ENCODE data around the gene CLEC4G.
"Not testable (repeated sequence)": the region's sequence is repeated elsewhere in the genome, so short reads cannot be mapped to it uniquely, and the experiment has no call there.

The CLEC4G gene

GRCh38 chr19:7732045-7732444, at the start of gene CLEC4G:
TSS of gene CLEC4G (minus strand) at chr19:7732110. CDS start at chr19:7732102, 8 bp downstream.
- no peak for DNase-seq (ENCODE audit: low spot score in 2 of 2)
- no peaks in the 10 kb centered on the region for H3K4me1 ChIP-seq
- in situ Hi-C loops (cut with MboI; ENCODE audit: low sequenced_read_pairs) = no loop called here
- H3K9me3 ChIP-seq = no peaks in the 10 kb centered on the region
- H3K27me3 ChIP-seq (ENCODE audit: low read depth) = peaks cover 30% of the 10 kb centered on the region
- H3K4me3 ChIP-seq = no peak within 1 kb of the TSS
- H3K36me3 ChIP-seq (replicated peaks) = no peaks in the 10 kb centered on the region

GRCh38 chr19:7781157-7781556, 49.2 kb upstream of the CLEC4G start:
- H3K9me3 ChIP-seq = peaks cover 2% of the 10 kb centered on the region; the same call in 1 of the 2 replicates
- no peaks in the 10 kb centered on the region for H3K36me3 ChIP-seq (replicated peaks)
- H3K4me1 ChIP-seq = no peaks in the 10 kb centered on the region
- peaks cover 49% of the 10 kb centered on the region for H3K27me3 ChIP-seq (ENCODE audit: low read depth)
- H3K4me3 ChIP-seq = no peak overlapping the region
- DNase-seq (ENCODE audit: low spot score in 2 of 2) = no peak
- in situ Hi-C loops (cut with MboI; ENCODE audit: low sequenced_read_pairs) = no loop called here

GRCh38 chr19:7779631-7780486, 47.9 kb upstream of the CLEC4G start:
- Histone ChIP-seq H3K4me3 (no peak overlapping the region), H3K36me3 (replicated peaks) (no peaks in the 10 kb centered on the region), H3K9me3 (peaks cover under 1% of the 10 kb centered on the region; the same call in 1 of the 2 replicates), H3K27me3 (ENCODE audit: low read depth) (peaks cover 49% of the 10 kb centered on the region), H3K4me1 (no peaks in the 10 kb centered on the region)
- DNase-seq (ENCODE audit: low spot score in 2 of 2) = no peak
- in situ Hi-C loops (cut with MboI; ENCODE audit: low sequenced_read_pairs) = loop anchor here (5.0 kb wide), 1 partner anchor 73 kb away; no protein-coding TSS in a partner anchor

GRCh38 chr19:7778081-7778480, 46.2 kb upstream of the CLEC4G start:
- Histone ChIP-seq H3K27me3 (ENCODE audit: low read depth) (peaks cover 38% of the 10 kb centered on the region), H3K4me1 (no peaks in the 10 kb centered on the region), H3K4me3 (no peak overlapping the region), H3K9me3 (no peaks in the 10 kb centered on the region), H3K36me3 (replicated peaks) (no peaks in the 10 kb centered on the region)
- in situ Hi-C loops (cut with MboI; ENCODE audit: low sequenced_read_pairs) = loop anchor here (5.0 kb wide), 1 partner anchor 71 kb away; no protein-coding TSS in a partner anchor
- DNase-seq (ENCODE audit: low spot score in 2 of 2) = no peak

- Histone ChIP-seq H3K4me3 (no peak overlapping the region), H3K4me1 (no peaks in the 10 kb centered on the region), H3K27me3 (ENCODE audit: low read depth) (peaks cover 21% of the 10 kb centered on the region), H3K36me3 (replicated peaks) (no peaks in the 10 kb centered on the region), H3K9me3 (no peaks in the 10 kb centered on the region; the same call in 1 of the 2 replicates)
- no peak for DNase-seq (ENCODE audit: low spot score in 2 of 2)
- in situ Hi-C loops (cut with MboI; ENCODE audit: low sequenced_read_pairs) = loop anchor here (5.0 kb wide), 1 partner anchor 68 kb away; no protein-coding TSS in a partner anchor
Measured at GRCh38 chr19:7775761-7776160, 43.9 kb upstream of the CLEC4G start.

- H3K27me3 ChIP-seq (ENCODE audit: low read depth) = peaks cover 7% of the 10 kb centered on the region; the same call in 1 of the 2 replicates
- in situ Hi-C loops (cut with MboI; ENCODE audit: low sequenced_read_pairs) = no loop called here
Measured at GRCh38 chr19:7773841-7774240, 41.9 kb upstream of the CLEC4G start.

GRCh38 chr19:7772752-7773291, 40.9 kb upstream of the CLEC4G start:
- no peak for DNase-seq (ENCODE audit: low spot score in 2 of 2)
- H3K9me3 ChIP-seq = no peaks in the 10 kb centered on the region; the same call in 1 of the 2 replicates
- H3K4me1 ChIP-seq = no peaks in the 10 kb centered on the region
- H3K4me3 ChIP-seq = no peak overlapping the region
- no peaks in the 10 kb centered on the region for H3K36me3 ChIP-seq (replicated peaks)
- H3K27me3 ChIP-seq (ENCODE audit: low read depth) = peaks cover 3% of the 10 kb centered on the region; the same call in 1 of the 2 replicates
- in situ Hi-C loops (cut with MboI; ENCODE audit: low sequenced_read_pairs) = no loop called here

More at GRCh38 chr19:7773841-7774240, 41.9 kb upstream of the CLEC4G start:
- no peaks in the 10 kb centered on the region for H3K4me1 ChIP-seq
- no peak for DNase-seq (ENCODE audit: low spot score in 2 of 2)
- H3K4me3 ChIP-seq = no peak overlapping the region
- no peaks in the 10 kb centered on the region for H3K36me3 ChIP-seq (replicated peaks)
- H3K9me3 ChIP-seq = no peaks in the 10 kb centered on the region; the same call in 1 of the 2 replicates

- Histone ChIP-seq H3K36me3 (replicated peaks) (no peaks in the 10 kb centered on the region), H3K4me3 (no peak overlapping the region), H3K9me3 (no peaks in the 10 kb centered on the region; the same call in 1 of the 2 replicates), H3K27me3 (ENCODE audit: low read depth) (peaks cover 3% of the 10 kb centered on the region; the same call in 1 of the 2 replicates), H3K4me1 (no peaks in the 10 kb centered on the region)
- DNase-seq (ENCODE audit: low spot score in 2 of 2) = no peak
- in situ Hi-C loops (cut with MboI; ENCODE audit: low sequenced_read_pairs) = no loop called here
Measured at GRCh38 chr19:7771072-7771471, 39.2 kb upstream of the CLEC4G start.

GRCh38 chr19:7769171-7769570, 37.3 kb upstream of the CLEC4G start:
- Histone ChIP-seq H3K4me1 (no peaks in the 10 kb centered on the region), H3K4me3 (no peak overlapping the region), H3K9me3 (no peaks in the 10 kb centered on the region; the same call in 1 of the 2 replicates), H3K36me3 (replicated peaks) (no peaks in the 10 kb centered on the region), H3K27me3 (ENCODE audit: low read depth) (peaks cover 3% of the 10 kb centered on the region; the same call in 1 of the 2 replicates)
- DNase-seq (ENCODE audit: low spot score in 2 of 2) = no peak
- in situ Hi-C loops (cut with MboI; ENCODE audit: low sequenced_read_pairs) = no loop called here

- Histone ChIP-seq H3K9me3 (no peaks in the 10 kb centered on the region), H3K27me3 (ENCODE audit: low read depth) (peaks cover 3% of the 10 kb centered on the region; the same call in 1 of the 2 replicates), H3K4me1 (no peaks in the 10 kb centered on the region), H3K4me3 (no peak overlapping the region), H3K36me3 (replicated peaks) (no peaks in the 10 kb centered on the region)
- in situ Hi-C loops (cut with MboI; ENCODE audit: low sequenced_read_pairs) = no loop called here
- DNase-seq (ENCODE audit: low spot score in 2 of 2) = no peak
Measured at GRCh38 chr19:7767487-7767886, 35.6 kb upstream of the CLEC4G start.

- Histone ChIP-seq H3K27me3 (ENCODE audit: low read depth) (peaks cover 3% of the 10 kb centered on the region; the same call in 1 of the 2 replicates), H3K36me3 (replicated peaks) (no peaks in the 10 kb centered on the region), H3K9me3 (no peaks in the 10 kb centered on the region), H3K4me1 (no peaks in the 10 kb centered on the region), H3K4me3 (no peak overlapping the region)
- no peak for DNase-seq (ENCODE audit: low spot score in 2 of 2)
- in situ Hi-C loops (cut with MboI; ENCODE audit: low sequenced_read_pairs) = no loop called here
Measured at GRCh38 chr19:7766535-7766934, 34.6 kb upstream of the CLEC4G start.

GRCh38 chr19:7765043-7765442, 33.1 kb upstream of the CLEC4G start:
- H3K9me3 ChIP-seq; H3K4me3 ChIP-seq; H3K4me1 ChIP-seq; DNase-seq (ENCODE audit: low spot score in 2 of 2); H3K36me3 ChIP-seq (replicated peaks); in situ Hi-C loops (cut with MboI; ENCODE audit: low sequenced_read_pairs); H3K27me3 ChIP-seq (ENCODE audit: low read depth): not testable (repeated sequence)

GRCh38 chr19:7764157-7764556, 32.2 kb upstream of the CLEC4G start:
- H3K4me3 ChIP-seq; DNase-seq (ENCODE audit: low spot score in 2 of 2); H3K9me3 ChIP-seq; in situ Hi-C loops (cut with MboI; ENCODE audit: low sequenced_read_pairs); H3K36me3 ChIP-seq (replicated peaks); H3K27me3 ChIP-seq (ENCODE audit: low read depth); H3K4me1 ChIP-seq: not testable (repeated sequence)

- peaks cover 3% of the 10 kb centered on the region; the same call in 1 of the 2 replicates for H3K27me3 ChIP-seq (ENCODE audit: low read depth)
Measured at GRCh38 chr19:7763696-7764095, 31.8 kb upstream of the CLEC4G start.

More at GRCh38 chr19:7763696-7764095, 31.8 kb upstream of the CLEC4G start:
- H3K9me3 ChIP-seq = no peaks in the 10 kb centered on the region
- in situ Hi-C loops (cut with MboI; ENCODE audit: low sequenced_read_pairs) = no loop called here
- no peak for DNase-seq (ENCODE audit: low spot score in 2 of 2)
- no peak overlapping the region for H3K4me3 ChIP-seq
- H3K4me1 ChIP-seq = no peaks in the 10 kb centered on the region
- H3K36me3 ChIP-seq (replicated peaks) = no peaks in the 10 kb centered on the region
